ENCODE data around the gene SLC12A3. TPM values are rescaled to one million over a fixed set of nuclear protein-coding genes. Genes with fewer than 3 reads are reported as not detected.

The SLC12A3 gene
- total RNA-seq, 1 donor from 2014 or later = 5.2 TPM

GRCh38 chr16:56886826-56887225, 21.8 kb downstream of the SLC12A3 start:
- no peak for DNase-seq (ENCODE audit: low read depth)

- DNase-seq (ENCODE audit: low read depth) = no peak
Measured at GRCh38 chr16:56888806-56889205, 23.8 kb downstream of the SLC12A3 start.

GRCh38 chr16:56889206-56889605, 24.2 kb downstream of the SLC12A3 start:
- DNase-seq (ENCODE audit: low read depth) = no peak

GRCh38 chr16:56891685-56892084, 26.7 kb downstream of the SLC12A3 start:
- no peak for DNase-seq (ENCODE audit: low read depth)

GRCh38 chr16:56892705-56893104, 27.7 kb downstream of the SLC12A3 start:
- DNase-seq (ENCODE audit: low read depth) = no peak

GRCh38 chr16:56894331-56894917, 29.4 kb downstream of the SLC12A3 start:
- no peak for DNase-seq (ENCODE audit: low read depth)

- DNase-seq (ENCODE audit: low read depth) = no peak
Measured at GRCh38 chr16:56895813-56896212, 30.8 kb downstream of the SLC12A3 start.

- no peak for DNase-seq (ENCODE audit: low read depth)
Measured at GRCh38 chr16:56896244-56896643, 31.2 kb downstream of the SLC12A3 start.

- DNase-seq (ENCODE audit: low read depth) = no peak
Measured at GRCh38 chr16:56897026-56897799, 32.2 kb downstream of the SLC12A3 start.

- DNase-seq (ENCODE audit: low read depth) = no peak
Measured at GRCh38 chr16:56898847-56899246, 33.8 kb downstream of the SLC12A3 start.

- no peak for DNase-seq (ENCODE audit: low read depth)
Measured at GRCh38 chr16:56903866-56904265, 38.9 kb downstream of the SLC12A3 start.

GRCh38 chr16:56907401-56907800, 42.4 kb downstream of the SLC12A3 start:
- DNase-seq (ENCODE audit: low read depth) = no peak

GRCh38 chr16:56909527-56909979, 44.5 kb downstream of the SLC12A3 start:
- no peak for DNase-seq (ENCODE audit: low read depth)

- DNase-seq (ENCODE audit: low read depth) = no peak
Measured at GRCh38 chr16:56910112-56910511, 45.1 kb downstream of the SLC12A3 start.

GRCh38 chr16:56910654-56911539, 45.9 kb downstream of the SLC12A3 start:
- DNase-seq (ENCODE audit: low read depth) = peak; percentile 77

- peak; percentile 40 for DNase-seq (ENCODE audit: low read depth)
Measured at GRCh38 chr16:56911771-56912571, 47.0 kb downstream of the SLC12A3 start.

- DNase-seq (ENCODE audit: low read depth) = no peak
Measured at GRCh38 chr16:56912746-56913708, 48.0 kb downstream of the SLC12A3 start.

- no peak for DNase-seq (ENCODE audit: low read depth)
Measured at GRCh38 chr16:56914896-56915295, 49.9 kb downstream of the SLC12A3 start.

GRCh38 chr16:56915336-56916119, 50.5 kb downstream of the SLC12A3 start:
- DNase-seq (ENCODE audit: low read depth) = no peak
